Small intestine (tissue), 7 donors: ENCODE results near the gene ADAMTS14. TPM values are rescaled to one million over a fixed set of nuclear protein-coding genes. Genes with fewer than 3 reads are reported as not detected.
A peak's percentile ranks its signal among the peaks of the same experiment; 100 is the strongest.
"Not testable (repeated sequence)": the region's sequence is repeated elsewhere in the genome, so short reads cannot be mapped to it uniquely, and the experiment has no call there.

Source experiments
- DNase-seq, 2 donors: peaks; one replicate each; pipeline versions ENCODE4 v3.0.0 to v3.0.0-alpha.2; 2013
- FAIRE-seq: peaks from 2 replicates; lab custom pipeline; 2012; peaks lifted over from hg19 to GRCh38; lab: Jason Lieb, UNC
- H3K27ac ChIP-seq, 3 donors: one replicate each; pipeline ENCODE4 v1.5.1; 2013; ENCODE audit warnings: low read length in 2 of 3, mild to moderate bottlenecking in 2 of 3, control low read depth in 1 of 3, inconsistent platforms in 1 of 3, low read depth in 1 of 3, moderate library complexity in 1 of 3
- H3K27me3 ChIP-seq, 3 donors: one replicate each; pipeline ENCODE4 v1.6.1; 2013; ENCODE audit warnings: low read length in 3 of 3, inconsistent platforms in 1 of 3; ENCODE audit not compliant: control insufficient read depth in 3 of 3, insufficient read depth in 3 of 3
- H3K36me3 ChIP-seq, 3 donors: one replicate each; pipeline ENCODE4 v1.6.1; 2013; ENCODE audit warnings: low read length in 3 of 3, inconsistent platforms in 1 of 3, low read depth in 1 of 3, mild to moderate bottlenecking in 1 of 3, moderate library complexity in 1 of 3; ENCODE audit not compliant: control insufficient read depth in 3 of 3, insufficient read depth in 2 of 3
- H3K4me1 ChIP-seq, 3 donors: one replicate each; pipeline ENCODE4 v1.6.1; 2013; ENCODE audit warnings: low read length in 2 of 3, inconsistent platforms in 1 of 3, low read depth in 1 of 3, mild to moderate bottlenecking in 1 of 3, moderate library complexity in 1 of 3; ENCODE audit not compliant: control insufficient read depth in 3 of 3, insufficient read depth in 2 of 3
- H3K4me3 ChIP-seq, 3 donors: one replicate each; pipeline ENCODE4 v1.5.1; 2013; ENCODE audit warnings: low read length in 3 of 3, control low read depth in 1 of 3, inconsistent platforms in 1 of 3, low read depth in 1 of 3, mild to moderate bottlenecking in 1 of 3, moderate library complexity in 1 of 3
- H3K9me3 ChIP-seq, 2 donors: one replicate each; pipeline ENCODE4 v1.6.1; 2013; ENCODE audit warnings: low read depth in 1 of 2, low read length in 1 of 2; ENCODE audit not compliant: control insufficient read depth in 2 of 2, insufficient read depth in 1 of 2
- WGBS, 3 donors: extraction: QIAGEN DNeasy Blood & Tissue Kit; methylation state at CpG; one replicate each; pipeline ENCODE4 v1.1.7; 2013; 5-methylcytosine and 5-hydroxymethylcytosine counted together
- polyA plus RNA-seq, 4 donors: library from polyadenylated mRNA; stranded (reverse) in 3 of 4; unstranded in 1 of 4; fragments of 200-250 nt in 3 of 4; fragments of 120-200 nt in 1 of 4; gene quantifications; one replicate each; pipeline versions ENCODE4 v1.2.1 to v1.2.3, GENCODE V29; 2013
- donor health status: healthy with polysubstance abuse.
- donor health status: control.
- donor health status: control.
- donor health status: Bipolar disorder and iron deficiency.
- donor health status: healthy.

ADAMTS14 gene
- polyA plus RNA-seq, 4 donors = 0.45 to 7.7 (median 0.79) TPM

DNA sequence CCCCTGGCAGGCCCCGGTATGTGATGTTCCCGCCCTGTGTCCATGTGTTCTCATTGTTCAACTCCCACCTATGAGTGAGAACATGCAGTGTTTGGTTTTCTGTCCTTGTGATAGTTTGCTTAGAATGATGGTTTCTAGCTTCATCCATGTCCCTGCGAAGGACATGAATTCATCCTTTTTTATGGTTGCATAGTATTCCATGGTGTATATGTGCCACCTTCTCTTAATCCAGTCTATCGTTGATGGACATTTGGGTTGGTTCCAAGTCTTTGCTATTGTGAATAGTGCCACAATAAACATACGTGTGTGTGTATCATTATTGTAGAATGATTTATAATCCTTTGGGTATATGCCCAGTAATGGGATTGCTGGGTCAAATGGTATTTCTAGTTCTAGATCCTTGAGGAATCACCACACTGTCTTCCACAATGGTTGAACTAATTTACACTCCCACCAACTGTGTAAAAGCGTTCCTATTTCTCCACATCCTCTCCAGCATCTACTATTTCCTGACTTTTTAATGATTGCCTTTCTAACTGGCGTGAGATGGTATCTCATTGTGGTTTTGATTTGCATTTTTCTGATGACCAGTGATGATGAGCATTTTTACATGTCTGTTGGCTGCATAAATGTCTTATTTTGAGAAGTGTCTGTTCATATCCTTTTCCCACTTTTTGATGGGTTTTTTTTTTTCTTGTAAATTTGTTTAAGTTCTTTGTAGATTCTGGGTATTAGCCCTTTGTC, 32.5 kb upstream of the ADAMTS14 start:
- H3K4me3 ChIP-seq, H3K27ac ChIP-seq, H3K4me1 ChIP-seq, H3K36me3 ChIP-seq, H3K27me3 ChIP-seq, FAIRE-seq, DNase-seq, H3K9me3 ChIP-seq: not testable (repeated sequence)
- WGBS, 3 donors = 69 to 81% (median 78%) methylated on average over 7 of the region's 7 CpGs

DNA sequence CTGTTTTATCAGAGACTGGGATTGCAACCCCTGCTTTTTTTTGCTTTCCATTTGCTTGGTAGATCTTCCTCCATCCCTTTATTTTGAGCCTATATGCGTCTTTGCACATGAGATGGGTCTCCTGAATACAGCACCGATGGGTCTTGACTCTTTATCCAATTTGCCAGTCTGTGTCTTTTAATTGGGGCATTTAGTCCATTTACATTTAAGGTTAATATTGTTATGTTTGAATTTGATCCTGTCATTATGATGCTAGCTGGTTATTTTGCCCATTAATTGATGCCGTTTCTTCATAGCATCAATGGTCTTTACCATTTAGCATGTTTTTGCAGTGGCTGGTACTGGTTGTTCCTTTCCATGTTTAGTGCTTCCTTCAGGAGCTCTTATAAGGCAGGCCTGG, 29.0 kb upstream of the ADAMTS14 start:
- H3K4me3 ChIP-seq, FAIRE-seq, H3K9me3 ChIP-seq, H3K36me3 ChIP-seq, H3K27ac ChIP-seq, H3K27me3 ChIP-seq, DNase-seq, H3K4me1 ChIP-seq: not testable (repeated sequence)
- WGBS, 3 donors = 86 to 95% (median 93%) methylated on average over 3 of the region's 3 CpGs

DNA sequence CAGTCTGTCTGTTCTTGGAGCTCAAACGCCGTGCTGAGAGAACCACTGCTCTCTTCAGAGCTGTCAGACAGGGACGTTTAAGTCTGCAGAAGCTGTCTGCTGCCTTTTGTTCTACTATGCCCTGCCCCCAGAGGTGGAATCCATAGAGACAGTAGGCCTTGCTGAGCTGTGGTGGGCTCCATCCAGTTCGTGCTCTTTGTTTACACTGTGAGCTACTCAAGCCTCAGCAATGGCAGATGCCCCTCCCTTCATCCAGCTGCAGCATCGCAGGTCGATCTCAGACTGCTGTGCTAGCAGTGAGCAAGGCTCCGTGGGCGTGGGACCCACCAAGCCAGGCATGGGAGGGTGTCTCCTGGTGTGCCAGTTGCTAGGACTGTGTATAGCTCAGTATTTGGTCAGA, 27.3 kb upstream of the ADAMTS14 start:
- not testable (repeated sequence) for DNase-seq, H3K27ac ChIP-seq, H3K36me3 ChIP-seq, H3K4me1 ChIP-seq, H3K4me3 ChIP-seq, H3K27me3 ChIP-seq, FAIRE-seq
- H3K9me3 ChIP-seq = peaks cover 0 to 21% of the 10 kb centered on the region in 2 donors
- 42 to 48% (median 45%) methylated on average over 8 of the region's 8 CpGs for WGBS, 3 donors

DNA sequence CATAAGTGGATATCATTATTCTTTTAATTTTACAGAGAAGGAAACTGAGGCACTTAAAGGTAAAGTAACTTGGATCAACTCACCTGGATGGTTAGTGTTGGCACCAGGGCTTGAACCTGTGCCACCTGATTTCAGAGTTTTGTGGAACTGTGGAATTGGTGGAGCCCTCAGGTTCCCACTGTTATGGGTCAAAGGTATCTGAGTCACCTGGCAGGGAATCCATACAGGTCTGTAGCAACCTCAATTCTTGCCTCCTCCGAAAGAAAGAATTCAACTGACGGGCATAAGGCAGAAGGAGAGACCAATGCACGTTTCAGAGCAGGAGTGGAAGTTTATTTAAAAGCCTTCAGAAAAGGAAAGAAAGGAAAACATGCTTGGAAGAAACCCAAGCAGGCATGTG, 25.2 kb upstream of the ADAMTS14 start:
- peaks cover 0 to 36% of the 10 kb centered on the region in 2 donors for H3K9me3 ChIP-seq
- no peaks in the 10 kb centered on the region for H3K36me3 ChIP-seq
- WGBS, 3 donors = 56 to 85% (median 57%) methylated on average over 2 to 3 of the region's 3 CpGs
- no peak overlapping the region for H3K4me3 ChIP-seq
- no peak for FAIRE-seq
- DNase-seq = no peak
- no peaks in the 10 kb centered on the region for H3K4me1 ChIP-seq
- no peak overlapping the region for H3K27ac ChIP-seq
- peaks cover 0 to 1% (median 0%) of the 10 kb centered on the region in 3 donors for H3K27me3 ChIP-seq

DNA sequence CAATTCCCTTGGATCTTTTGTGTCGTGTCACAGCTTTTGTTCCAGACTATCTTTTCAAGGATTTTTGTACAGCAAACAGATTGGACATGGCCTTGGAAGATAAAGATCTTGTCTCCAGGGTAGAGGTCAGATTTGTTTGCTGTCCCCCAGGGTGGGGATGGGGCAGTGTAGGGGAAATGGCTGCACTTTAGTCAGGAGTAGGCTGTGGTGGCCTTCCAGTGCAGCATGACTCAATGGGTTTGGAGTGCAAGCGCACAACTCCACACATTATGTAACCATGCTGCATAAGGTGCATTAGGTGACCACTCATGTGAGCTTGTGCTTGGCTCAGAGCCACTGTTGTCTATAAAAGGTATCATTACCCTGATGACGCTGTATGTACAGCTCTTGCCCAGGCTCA, 23.9 kb upstream of the ADAMTS14 start:
- Histone ChIP-seq H3K4me3 (no peak overlapping the region), H3K36me3 (no peaks in the 10 kb centered on the region), H3K27ac (no peak overlapping the region), H3K4me1 (no peaks in the 10 kb centered on the region), H3K27me3 (peaks cover 0 to 1% (median 0%) of the 10 kb centered on the region in 3 donors), H3K9me3 (peaks cover 0 to 36% of the 10 kb centered on the region in 2 donors)
- 89 to 94% (median 93%) methylated on average over 3 of the region's 3 CpGs for WGBS, 3 donors
- FAIRE-seq = no peak
- DNase-seq = peak in 1 of 2 donors; percentile 5

DNA sequence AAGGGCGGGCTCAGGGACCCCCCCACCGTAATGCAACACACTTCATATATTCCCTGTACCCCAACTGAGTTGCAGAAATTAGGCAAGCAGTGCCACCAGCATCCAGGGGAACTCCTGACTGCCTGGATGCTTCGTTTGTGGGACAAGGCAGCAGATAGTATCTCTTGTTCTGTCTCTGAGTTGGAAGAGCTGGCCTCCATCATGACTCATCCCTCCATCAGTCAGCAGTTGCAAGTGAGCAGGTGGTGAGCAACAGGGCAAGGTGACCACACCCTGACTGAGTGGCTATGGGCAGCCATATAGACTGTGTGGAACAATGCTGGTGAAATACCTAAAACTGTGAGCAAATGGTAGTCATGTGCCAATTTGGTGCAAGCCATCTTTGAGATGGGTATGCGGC, 22.8 kb upstream of the ADAMTS14 start:
- Histone ChIP-seq H3K4me3 (no peak overlapping the region), H3K27ac (no peak overlapping the region), H3K9me3 (peaks cover 0 to 36% of the 10 kb centered on the region in 2 donors), H3K27me3 (peaks cover 0 to 1% (median 0%) of the 10 kb centered on the region in 3 donors), H3K36me3 (no peaks in the 10 kb centered on the region), H3K4me1 (no peaks in the 10 kb centered on the region)
- 64 to 73% (median 67%) methylated on average over 4 of the region's 4 CpGs for WGBS, 3 donors
- FAIRE-seq (no peak), DNase-seq (no peak)

DNA sequence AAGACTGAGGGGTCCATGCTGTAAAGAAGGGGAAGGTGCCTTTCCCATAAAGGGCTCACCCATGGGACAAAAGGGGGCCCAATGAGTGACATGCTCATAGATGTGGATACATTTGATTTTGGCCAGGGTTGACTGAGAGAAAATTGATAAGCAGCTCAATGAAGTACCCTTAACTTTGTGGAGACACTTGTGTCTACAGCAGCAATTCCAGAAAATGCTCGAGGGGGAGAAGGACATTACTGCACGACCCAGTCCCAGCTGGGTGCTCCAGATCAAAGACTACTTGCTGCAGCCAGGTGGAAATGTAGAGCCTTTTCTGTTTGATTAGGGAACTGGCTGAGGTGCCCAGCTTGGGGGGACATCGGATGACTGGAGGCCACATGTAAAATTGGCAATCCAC, 22.2 kb upstream of the ADAMTS14 start:
- FAIRE-seq = no peak
- H3K4me3 ChIP-seq = no peak overlapping the region
- H3K27me3 ChIP-seq = no peaks in the 10 kb centered on the region
- peaks cover 0 to 36% of the 10 kb centered on the region in 2 donors for H3K9me3 ChIP-seq
- H3K4me1 ChIP-seq = no peaks in the 10 kb centered on the region
- DNase-seq = no peak
- no peak overlapping the region for H3K27ac ChIP-seq
- WGBS, 3 donors = 71 to 82% (median 77%) methylated on average over 3 of the region's 3 CpGs
- no peaks in the 10 kb centered on the region for H3K36me3 ChIP-seq

DNA sequence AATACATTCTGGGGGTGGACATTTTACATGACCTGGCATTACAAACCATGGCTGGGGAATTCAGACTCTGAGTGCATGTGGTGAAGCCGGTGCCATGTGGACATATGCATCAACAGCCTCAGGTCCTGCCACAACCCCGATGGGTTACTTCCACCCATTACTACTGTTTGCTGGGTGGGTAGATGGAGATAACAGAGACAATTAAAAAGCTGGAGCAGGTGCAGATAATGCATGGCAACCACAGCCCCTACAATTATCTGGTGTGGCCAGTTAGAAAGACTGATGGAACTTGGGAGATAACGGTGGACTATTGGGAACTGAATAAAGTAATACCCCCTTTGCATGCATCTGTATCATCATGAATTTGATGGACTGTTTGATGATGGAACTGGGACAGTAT, 21.6 kb upstream of the ADAMTS14 start:
- no peak for DNase-seq
- H3K4me1 ChIP-seq = no peaks in the 10 kb centered on the region
- H3K27ac ChIP-seq = no peak overlapping the region
- peaks cover 0 to 36% of the 10 kb centered on the region in 2 donors for H3K9me3 ChIP-seq
- no peaks in the 10 kb centered on the region for H3K27me3 ChIP-seq
- H3K36me3 ChIP-seq = no peaks in the 10 kb centered on the region
- 83 to 97% (median 87%) methylated on average over 3 of the region's 3 CpGs for WGBS, 3 donors
- no peak for FAIRE-seq
- no peak overlapping the region for H3K4me3 ChIP-seq

DNA sequence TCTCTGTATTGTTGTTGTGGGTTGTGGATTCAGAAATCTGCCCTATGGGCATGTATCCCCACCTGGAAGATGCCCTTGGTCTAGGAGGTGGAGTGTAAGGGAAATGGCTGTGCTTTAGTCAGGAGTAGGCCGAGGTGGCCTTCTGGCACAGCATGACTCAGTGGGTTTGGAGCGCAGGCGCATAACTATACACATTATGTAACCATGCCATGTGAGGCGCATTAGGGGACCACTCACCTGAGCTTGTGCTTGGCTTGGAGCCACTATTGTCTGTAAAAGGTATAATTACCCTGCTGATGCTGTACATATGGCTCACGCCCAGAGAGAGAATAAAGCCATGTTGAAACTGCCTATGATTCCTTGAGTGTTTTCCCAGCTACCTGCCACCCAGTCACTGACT, 20.6 kb upstream of the ADAMTS14 start:
- 95 to 98% (median 97%) methylated on average over 5 of the region's 5 CpGs for WGBS, 3 donors
- Histone ChIP-seq H3K4me3 (no peak overlapping the region), H3K27ac (no peak overlapping the region), H3K9me3 (peaks cover 0 to 36% of the 10 kb centered on the region in 2 donors), H3K4me1 (no peaks in the 10 kb centered on the region), H3K27me3 (no peaks in the 10 kb centered on the region), H3K36me3 (no peaks in the 10 kb centered on the region)
- FAIRE-seq (no peak), DNase-seq (no peak)
